Memory B cell (primary cell): ENCODE measurements around the gene FAM228A.
"Not testable (repeated sequence)": the region's sequence is repeated elsewhere in the genome, so short reads cannot be mapped to it uniquely, and the experiment has no call there.

Source experiments
- ATAC-seq: fragments of 150-1000 bp; cut with Tn5 transposase; 2 replicates; pipeline ENCODE4 v1.10.0; 2021; ENCODE audit warnings: low read depth, mild to moderate bottlenecking, moderate library complexity
- DNase-seq, 2 donors: peaks; one replicate each; pipeline ENCODE4 v3.0.0; 2022; ENCODE audit warnings: low spot score in 2 of 2
- H3K27ac Mint-ChIP-seq: one replicate; pipeline ENCODE4 v1.8.0; 2022; ENCODE audit warnings: mild to moderate bottlenecking, moderate library complexity, mixed read lengths
- H3K27me3 Mint-ChIP-seq: one replicate; pipeline ENCODE4 v1.8.0; 2022; ENCODE audit warnings: mixed read lengths
- H3K36me3 Mint-ChIP-seq: one replicate; pipeline ENCODE4 v1.8.0; 2022; ENCODE audit warnings: mild to moderate bottlenecking, mixed read lengths
- H3K4me1 Mint-ChIP-seq: one replicate; pipeline ENCODE4 v1.8.0; 2022; ENCODE audit warnings: mixed read lengths
- H3K4me3 Mint-ChIP-seq: one replicate; pipeline ENCODE4 v1.8.0; 2022; ENCODE audit warnings: mild to moderate bottlenecking, moderate library complexity, mixed read lengths
- H3K9me3 Mint-ChIP-seq: one replicate; pipeline ENCODE4 v1.8.0; 2022; ENCODE audit warnings: mixed read lengths

FAM228A gene

GRCh38 chr2:24174851-24175277 lies at the start of gene FAM228A:
Gene FAM228A (plus strand): TSS chr2:24175053. CDS start chr2:24175481, 428 bp downstream.
- Mint-ChIP-seq H3K9me3 (peaks cover 2% of the 10 kb centered on the region), H3K27me3 (no peaks in the 10 kb centered on the region), H3K4me1 (no peaks in the 10 kb centered on the region), H3K4me3 (no peak within 1 kb of the TSS), H3K27ac (no peak within 1 kb of the TSS), H3K36me3 (peaks cover 2% of the 10 kb centered on the region)
- ATAC-seq (no peak), DNase-seq (no peak)

- peaks cover 14% of the 10 kb centered on the region for H3K4me1 Mint-ChIP-seq
- ATAC-seq (no peak), DNase-seq (no peak)
- no peak overlapping the region for H3K4me3 Mint-ChIP-seq
- H3K36me3 Mint-ChIP-seq = no peaks in the 10 kb centered on the region
- H3K9me3 Mint-ChIP-seq = no peaks in the 10 kb centered on the region
- no peaks in the 10 kb centered on the region for H3K27me3 Mint-ChIP-seq
- H3K27ac Mint-ChIP-seq = peak overlapping the region; percentile 2
Measured at GRCh38 chr2:24125956-24126355, 48.9 kb upstream of the FAM228A start.

- DNase-seq = no peak
- Mint-ChIP-seq H3K27ac (no peak overlapping the region), H3K36me3 (peaks cover 6% of the 10 kb centered on the region), H3K4me1 (no peaks in the 10 kb centered on the region), H3K27me3 (no peaks in the 10 kb centered on the region), H3K9me3 (no peaks in the 10 kb centered on the region), H3K4me3 (no peak overlapping the region)
- no peak for ATAC-seq
Measured at GRCh38 chr2:24132543-24132942, 42.3 kb upstream of the FAM228A start.

GRCh38 chr2:24140305-24140704 lies 34.5 kb upstream of the FAM228A start:
- not testable (repeated sequence) for H3K27me3 Mint-ChIP-seq, H3K4me1 Mint-ChIP-seq, ATAC-seq, H3K9me3 Mint-ChIP-seq, DNase-seq, H3K27ac Mint-ChIP-seq, H3K4me3 Mint-ChIP-seq
- peaks cover 12% of the 10 kb centered on the region for H3K36me3 Mint-ChIP-seq

GRCh38 chr2:24147364-24147763 lies 27.5 kb upstream of the FAM228A start:
- no peaks in the 10 kb centered on the region for H3K27me3 Mint-ChIP-seq
- H3K36me3 Mint-ChIP-seq = peaks cover 36% of the 10 kb centered on the region

GRCh38 chr2:24152413-24153197 lies 22.2 kb upstream of the FAM228A start:
- Mint-ChIP-seq H3K27me3 (no peaks in the 10 kb centered on the region), H3K4me1 (no peaks in the 10 kb centered on the region), H3K36me3 (peaks cover 35% of the 10 kb centered on the region), H3K9me3 (peaks cover 7% of the 10 kb centered on the region), H3K27ac (no peak overlapping the region), H3K4me3 (no peak overlapping the region)
- DNase-seq (no peak), ATAC-seq (no peak)

More at GRCh38 chr2:24147364-24147763, 27.5 kb upstream of the FAM228A start:
- Mint-ChIP-seq H3K9me3 (peaks cover 12% of the 10 kb centered on the region), H3K4me3 (no peak overlapping the region), H3K4me1 (no peaks in the 10 kb centered on the region), H3K27ac (no peak overlapping the region)
- DNase-seq = no peak
- ATAC-seq = no peak

GRCh38 chr2:24153478-24153877 lies 21.4 kb upstream of the FAM228A start:
- no peak for ATAC-seq
- Mint-ChIP-seq H3K9me3 (peaks cover 5% of the 10 kb centered on the region), H3K36me3 (peaks cover 33% of the 10 kb centered on the region), H3K27me3 (no peaks in the 10 kb centered on the region), H3K4me3 (no peak overlapping the region), H3K4me1 (no peaks in the 10 kb centered on the region), H3K27ac (no peak overlapping the region)
- DNase-seq = no peak

- DNase-seq = no peak
- Mint-ChIP-seq H3K27me3 (no peaks in the 10 kb centered on the region), H3K4me1 (no peaks in the 10 kb centered on the region), H3K9me3 (no peaks in the 10 kb centered on the region), H3K27ac (no peak overlapping the region), H3K36me3 (peaks cover 27% of the 10 kb centered on the region), H3K4me3 (no peak overlapping the region)
- ATAC-seq = no peak
Measured at GRCh38 chr2:24158131-24158530, 16.7 kb upstream of the FAM228A start.

GRCh38 chr2:24159708-24160107 lies 15.1 kb upstream of the FAM228A start:
- Mint-ChIP-seq H3K4me1 (peaks cover under 1% of the 10 kb centered on the region), H3K9me3 (no peaks in the 10 kb centered on the region), H3K4me3 (no peak overlapping the region), H3K27me3 (no peaks in the 10 kb centered on the region), H3K36me3 (peaks cover 27% of the 10 kb centered on the region), H3K27ac (no peak overlapping the region)
- no peak for ATAC-seq
- no peak for DNase-seq

GRCh38 chr2:24160761-24161160 lies 14.1 kb upstream of the FAM228A start:
- Mint-ChIP-seq H3K9me3 (no peaks in the 10 kb centered on the region), H3K27ac (no peak overlapping the region), H3K27me3 (no peaks in the 10 kb centered on the region), H3K36me3 (peaks cover 26% of the 10 kb centered on the region), H3K4me3 (no peak overlapping the region), H3K4me1 (peaks cover 4% of the 10 kb centered on the region)
- no peak for ATAC-seq
- DNase-seq = no peak

GRCh38 chr2:24162494-24162893 lies 12.4 kb upstream of the FAM228A start:
- H3K9me3 Mint-ChIP-seq = no peaks in the 10 kb centered on the region
- peaks cover 4% of the 10 kb centered on the region for H3K4me1 Mint-ChIP-seq
- DNase-seq (no peak), ATAC-seq (no peak)
- peaks cover 21% of the 10 kb centered on the region for H3K36me3 Mint-ChIP-seq
- no peak overlapping the region for H3K27ac Mint-ChIP-seq
- no peaks in the 10 kb centered on the region for H3K27me3 Mint-ChIP-seq
- no peak overlapping the region for H3K4me3 Mint-ChIP-seq

GRCh38 chr2:24163186-24163585 lies 11.7 kb upstream of the FAM228A start:
- peaks cover 4% of the 10 kb centered on the region for H3K4me1 Mint-ChIP-seq
- H3K36me3 Mint-ChIP-seq = peaks cover 22% of the 10 kb centered on the region
- H3K27ac Mint-ChIP-seq = no peak overlapping the region
- no peak for DNase-seq
- no peaks in the 10 kb centered on the region for H3K9me3 Mint-ChIP-seq
- H3K27me3 Mint-ChIP-seq = no peaks in the 10 kb centered on the region
- no peak for ATAC-seq
- H3K4me3 Mint-ChIP-seq = no peak overlapping the region

- no peak overlapping the region for H3K27ac Mint-ChIP-seq
- DNase-seq (no peak), ATAC-seq (no peak)
- peaks cover 19% of the 10 kb centered on the region for H3K36me3 Mint-ChIP-seq
- H3K4me3 Mint-ChIP-seq = no peak overlapping the region
- no peaks in the 10 kb centered on the region for H3K9me3 Mint-ChIP-seq
- H3K4me1 Mint-ChIP-seq = peaks cover 4% of the 10 kb centered on the region
- no peaks in the 10 kb centered on the region for H3K27me3 Mint-ChIP-seq
Measured at GRCh38 chr2:24163601-24164000, 11.3 kb upstream of the FAM228A start.

GRCh38 chr2:24164416-24164973 lies 10.4 kb upstream of the FAM228A start:
- Mint-ChIP-seq H3K4me1 (peaks cover 4% of the 10 kb centered on the region), H3K4me3 (peak overlapping the region; percentile 74), H3K9me3 (no peaks in the 10 kb centered on the region), H3K27me3 (no peaks in the 10 kb centered on the region), H3K36me3 (peaks cover 14% of the 10 kb centered on the region), H3K27ac (peak overlapping the region; percentile 43)
- DNase-seq (peak; percentile 44 to 59), ATAC-seq (peak; percentile 89)

- Mint-ChIP-seq H3K27ac (no peak overlapping the region), H3K27me3 (no peaks in the 10 kb centered on the region), H3K9me3 (peaks cover 2% of the 10 kb centered on the region), H3K4me3 (no peak overlapping the region), H3K36me3 (peaks cover 4% of the 10 kb centered on the region), H3K4me1 (peaks cover 4% of the 10 kb centered on the region)
- no peak for DNase-seq
- no peak for ATAC-seq
Measured at GRCh38 chr2:24169023-24169422, 5.8 kb upstream of the FAM228A start.
